ENCODE results near the gene ANKRD33B. TPM values are rescaled to one million over a fixed set of nuclear protein-coding genes. Genes with fewer than 3 reads are reported as not detected.
"Not testable (repeated sequence)": the region's sequence is repeated elsewhere in the genome, so short reads cannot be mapped to it uniquely, and the experiment has no call there.

Gene ANKRD33B
- total RNA-seq, 4 donors from 2014 or later: 21.3 to 34.9 (median 30.5) TPM

- no peak for DNase-seq (ENCODE audit: low spot score in 2 of 2)
- Histone ChIP-seq H3K27me3 (no peaks in the 10 kb centered on the region), H3K4me3 (no peak overlapping the region), H3K36me3 (peaks cover 0 to 13% (median 0%) of the 10 kb centered on the region in 3 donors), H3K4me1 (peaks cover 0 to 36% (median 11%) of the 10 kb centered on the region in 4 donors), H3K9me3 (peaks cover 0 to 6% (median 0%) of the 10 kb centered on the region in 4 donors), H3K27ac (peak overlapping the region in 1 of 4 donors; percentile 12)
- 65% methylated on average over 10 of the region's 10 CpGs for WGBS, 2 donors
- TF ChIP-seq EP300 (IDR thresholded peaks at IDR 0.05) (no peak), CTCF (IDR thresholded peaks at IDR 0.05) (no peak)
Measured at GRCh38 chr5:10635257-10635866, 71.5 kb downstream of the ANKRD33B start.

DNA sequence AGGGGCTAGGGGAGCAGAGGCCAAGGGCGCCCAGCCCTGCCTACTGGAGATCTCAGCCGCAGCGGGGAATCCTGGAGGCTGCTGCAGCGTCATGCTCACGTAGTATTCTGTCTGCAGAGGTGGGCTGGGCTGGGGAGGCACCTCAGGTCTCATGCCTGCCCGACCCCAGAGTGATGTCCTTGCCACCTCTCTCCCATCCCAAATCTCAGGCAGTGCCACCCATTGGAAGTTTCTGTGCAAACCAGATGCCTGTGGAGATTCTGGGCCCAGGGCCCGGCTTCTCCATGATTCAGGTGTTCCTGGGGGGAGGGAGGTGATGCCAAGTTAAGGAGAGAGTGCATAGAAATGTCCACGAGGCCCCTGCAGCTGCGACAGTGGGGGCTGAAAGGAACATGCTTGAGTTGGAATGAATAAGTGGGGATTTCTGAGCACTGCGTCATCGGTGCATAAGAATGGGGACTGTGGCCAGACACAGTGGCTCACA lies 72.0 kb downstream of the ANKRD33B start:
- H3K9me3 ChIP-seq: peaks cover 0 to 6% (median 0%) of the 10 kb centered on the region in 4 donors
- no peak for TF ChIP-seq CTCF (IDR thresholded peaks at IDR 0.05)
- TF ChIP-seq EP300 (IDR thresholded peaks at IDR 0.05): no peak
- TF ChIP-seq POLR2A (IDR thresholded peaks at IDR 0.05): no peak
- H3K27me3 ChIP-seq: no peaks in the 10 kb centered on the region
- H3K27ac ChIP-seq: peak overlapping the region in 1 of 4 donors; percentile 12
- no peak overlapping the region for H3K4me3 ChIP-seq
- H3K36me3 ChIP-seq: peaks cover 0 to 18% (median 0%) of the 10 kb centered on the region in 3 donors
- peaks cover 0 to 36% (median 11%) of the 10 kb centered on the region in 4 donors for H3K4me1 ChIP-seq
- 62 to 68% methylated on average over 11 of the region's 11 CpGs for WGBS, 2 donors
- no peak for DNase-seq (ENCODE audit: low spot score in 2 of 2)

GRCh38 chr5:10636363-10637142 lies 72.7 kb downstream of the ANKRD33B start:
- TF ChIP-seq EP300 (IDR thresholded peaks at IDR 0.05) (no peak), POLR2A (IDR thresholded peaks at IDR 0.05) (no peak), CTCF (IDR thresholded peaks at IDR 0.05) (no peak)
- Histone ChIP-seq H3K4me1 (peaks cover 0 to 36% (median 11%) of the 10 kb centered on the region in 4 donors), H3K27ac (no peak overlapping the region), H3K4me3 (no peak overlapping the region), H3K36me3 (peaks cover 0 to 18% (median 0%) of the 10 kb centered on the region in 3 donors), H3K27me3 (no peaks in the 10 kb centered on the region), H3K9me3 (peaks cover 0 to 6% (median 0%) of the 10 kb centered on the region in 4 donors)
- 78 to 82% methylated on average over 15 of the region's 15 CpGs for WGBS, 2 donors
- DNase-seq (ENCODE audit: low spot score in 2 of 2): no peak

- no peak for DNase-seq (ENCODE audit: low spot score in 2 of 2)
- H3K4me3 ChIP-seq: no peak overlapping the region
- 66 to 72% methylated on average over 10 of the region's 10 CpGs for WGBS, 2 donors
- no peak overlapping the region for H3K27ac ChIP-seq
- H3K36me3 ChIP-seq: peaks cover 0 to 18% (median 0%) of the 10 kb centered on the region in 3 donors
- no peak for TF ChIP-seq EP300 (IDR thresholded peaks at IDR 0.05)
- no peaks in the 10 kb centered on the region for H3K27me3 ChIP-seq
- H3K4me1 ChIP-seq: peaks cover 0 to 27% (median 9%) of the 10 kb centered on the region in 4 donors
- H3K9me3 ChIP-seq: peaks cover 0 to 6% (median 0%) of the 10 kb centered on the region in 4 donors
Measured at GRCh38 chr5:10637944-10638343, 74.1 kb downstream of the ANKRD33B start.

GRCh38 chr5:10638723-10639122 lies 74.9 kb downstream of the ANKRD33B start:
- Histone ChIP-seq H3K36me3 (peaks cover 0 to 18% (median 0%) of the 10 kb centered on the region in 3 donors), H3K4me1 (peaks cover 0 to 20% (median 6%) of the 10 kb centered on the region in 4 donors)
- not testable (repeated sequence) for H3K27me3 ChIP-seq; H3K27ac ChIP-seq; DNase-seq (ENCODE audit: low spot score in 2 of 2); H3K4me3 ChIP-seq; H3K9me3 ChIP-seq
- WGBS, 2 donors: 76 to 90% methylated on average over 18 to 27 of the region's 48 CpGs

All from tibial nerve (tissue), 4 donors.